SK-N-MC (cell line): ENCODE measurements around the gene DEAF1.

Experiments
- EZH2 ChIP-seq: fragments of 200-600 bp; sonication (generic); IDR thresholded peaks from one replicate; pipeline ENCODE4 v1.6.1; 2017; ENCODE audit warnings: antibody characterized with exemption
- POLR2AphosphoS5 ChIP-seq: IDR thresholded peaks from 2 replicates; pipeline ENCODE4 v1.6.1; 2012; ENCODE audit warnings: mild to moderate bottlenecking, low read depth, low read length, borderline replicate concordance

GRCh38 chr11:620201-620600, 74.8 kb downstream of the DEAF1 start:
- no peak for TF ChIP-seq POLR2AphosphoS5
- TF ChIP-seq EZH2 = no peak
